ENCODE results near the gene SEMA4A. TPM values are rescaled to one million over a fixed set of nuclear protein-coding genes. Genes with fewer than 3 reads are reported as not detected.
"Not testable (repeated sequence)": the region's sequence is repeated elsewhere in the genome, so short reads cannot be mapped to it uniquely, and the experiment has no call there.

Gene SEMA4A
- total and polyA plus RNA-seq, 2 of the 8 experiments (the other 6 are each of a cell fraction or from before 2014, with no cell fraction given): 7.3 to 10.6 TPM

- H3K27me3 ChIP-seq (replicated peaks in 1 of 4; ENCODE audit: control insufficient read depth in 3 of 4, extremely low read depth in 1 of 4, insufficient read depth in 3 of 4, low read length in 3 of 4); H3K4me1 ChIP-seq (replicated peaks in 1 of 4; ENCODE audit: control insufficient read depth in 3 of 4, insufficient read depth in 4 of 4, low read length in 3 of 4); H3K27ac ChIP-seq (ENCODE audit: low read depth, low read length); H2BK5ac ChIP-seq (ENCODE audit: low read depth, low read length); H3K56ac ChIP-seq (replicated peaks; ENCODE audit: insufficient read length, low read depth, low read length); H2BK12ac ChIP-seq (ENCODE audit: low read depth, low read length); H3K23me2 ChIP-seq (ENCODE audit: low read depth, low read length); CTCF ChIA-PET (ENCODE audit: partially characterized antibody); H3K9ac ChIP-seq (replicated peaks in 1 of 4; ENCODE audit: extremely low read depth in 1 of 4, low read depth in 3 of 4, low read length in 3 of 4); H2BK120ac ChIP-seq (replicated peaks; ENCODE audit: low read depth, low read length); H4K8ac ChIP-seq (ENCODE audit: extremely low read depth, insufficient read depth, low read length); H3K18ac ChIP-seq (ENCODE audit: extremely low read depth, low read length); DNase-seq (ENCODE audit: low read depth in 1 of 2, low spot score in 2 of 2); H3K9me3 ChIP-seq (ENCODE audit: insufficient read depth in 2 of 2, low read depth in 1 of 2, low read length in 1 of 2); H3K23ac ChIP-seq (ENCODE audit: insufficient read length); H4K91ac ChIP-seq (replicated peaks; ENCODE audit: insufficient read length, low read length); H2AFZ ChIP-seq (ENCODE audit: low read length); H4K20me1 ChIP-seq (replicated peaks in 1 of 2; ENCODE audit: control insufficient read depth in 1 of 2, insufficient read depth in 2 of 2, low read length in 2 of 2); H3K14ac ChIP-seq (ENCODE audit: insufficient read length); H2BK15ac ChIP-seq (ENCODE audit: low read length); H4K5ac ChIP-seq (ENCODE audit: insufficient read length, low read depth, low read length); H3K4me3 ChIP-seq (ENCODE audit: extremely low read depth in 1 of 4, insufficient read depth in 2 of 4, low read depth in 3 of 4, low read length in 4 of 4); H3K4ac ChIP-seq (replicated peaks; ENCODE audit: insufficient read length, low read depth, low read length); H3K4me2 ChIP-seq (ENCODE audit: insufficient read depth in 1 of 2, low read depth in 2 of 2, low read length in 2 of 2); H2BK20ac ChIP-seq (ENCODE audit: low read length); H2AK5ac ChIP-seq (ENCODE audit: low read depth, low read length): not testable (repeated sequence)
- peak; percentile 100 for FAIRE-seq
- POLR2A ChIA-PET (ENCODE audit: partially characterized antibody): interaction anchor here (0.6 to 6.5 kb wide), 7 partner anchors 8 to 300 kb away, joined by 3 to 77 read pairs (median 3); no protein-coding TSS in a partner anchor
- Histone ChIP-seq H3K79me1 (ENCODE audit: low read depth, low read length) (peaks cover 10% of the 10 kb centered on the region), H3K36me3 (ENCODE audit: control insufficient read depth in 2 of 4, insufficient read depth in 4 of 4, low read length in 3 of 4) (peaks cover 0 to 20% (median 5%) of the 10 kb centered on the region in 4 experiments; a peak in 5 of 8 replicates), H3K79me2 (ENCODE audit: control insufficient read depth in 1 of 2, insufficient read depth in 2 of 2, low read length in 2 of 2) (peaks cover 7 to 28% of the 10 kb centered on the region in 2 experiments)
- WGBS, 2 experiments (ENCODE audit: extremely low coverage in 1 of 2, insufficient coverage in 1 of 2, insufficient read length in 1 of 2, insufficient replicate concordance in 2 of 2, low coverage in 1 of 2, low lambda C conversion rate in 2 of 2, missing lambda C conversion rate in 1 of 2): 94% methylated on average over 54 of the region's 55 CpGs; no CpG with 5 or more reads in 1 of the 2 experiments
These were observed 63.1 kb downstream of the SEMA4A start for GRCh38 chr1:156216361-156217086.
